Astrocyte of the hippocampus (primary cell): ENCODE data around the gene PTPRJ.

Source experiments
- DNase-seq: peaks from one replicate; pipeline ENCODE4 v3.0.0; 2011; ENCODE audit warnings: low read depth, low spot score

PTPRJ gene

GRCh38 chr11:48063424-48063978, 83.1 kb downstream of the PTPRJ start:
- DNase-seq: peak; percentile 95

- DNase-seq: peak; percentile 85
These were observed 83.9 kb downstream of the PTPRJ start for GRCh38 chr11:48064306-48064705.

GRCh38 chr11:48066881-48067800, 86.8 kb downstream of the PTPRJ start:
- DNase-seq: peak; percentile 87

- no peak for DNase-seq
These were observed 92.9 kb downstream of the PTPRJ start for GRCh38 chr11:48073031-48073861.

- peak; percentile 60 for DNase-seq
These were observed 94.2 kb downstream of the PTPRJ start for GRCh38 chr11:48074425-48075181.

GRCh38 chr11:48075637-48076036, 95.3 kb downstream of the PTPRJ start:
- no peak for DNase-seq

GRCh38 chr11:48077251-48077650, 96.9 kb downstream of the PTPRJ start:
- DNase-seq: peak; percentile 56

GRCh38 chr11:48078689-48079088, 98.3 kb downstream of the PTPRJ start:
- DNase-seq: no peak

GRCh38 chr11:48079596-48079995, 99.2 kb downstream of the PTPRJ start:
- DNase-seq: no peak

- DNase-seq: no peak
These were observed 100.0 kb downstream of the PTPRJ start for GRCh38 chr11:48080301-48080861.

GRCh38 chr11:48081151-48082010, 101.0 kb downstream of the PTPRJ start:
- DNase-seq: peak; percentile 96

GRCh38 chr11:48082771-48083170, 102.4 kb downstream of the PTPRJ start:
- no peak for DNase-seq

- no peak for DNase-seq
These were observed 103.1 kb downstream of the PTPRJ start for GRCh38 chr11:48083421-48083820.

GRCh38 chr11:48085688-48086087, 105.3 kb downstream of the PTPRJ start:
- DNase-seq: no peak

GRCh38 chr11:48087422-48087821, 107.1 kb downstream of the PTPRJ start:
- DNase-seq: no peak

- no peak for DNase-seq
These were observed 107.8 kb downstream of the PTPRJ start for GRCh38 chr11:48087974-48088681.

GRCh38 chr11:48088682-48089050, 108.3 kb downstream of the PTPRJ start:
- DNase-seq: peak; percentile 55

GRCh38 chr11:48090174-48090573, 109.8 kb downstream of the PTPRJ start:
- no peak for DNase-seq

GRCh38 chr11:48091426-48092102, 111.2 kb downstream of the PTPRJ start:
- DNase-seq: no peak
